GM18951 (cell line): ENCODE data around the gene HORMAD2.

Source experiments
- POLR2A ChIP-seq: IDR thresholded peaks from 4 replicates; pipeline ENCODE4 v1.6.1; 2011; ENCODE audit warnings: mild to moderate bottlenecking; ENCODE audit not compliant: insufficient read length, insufficient read depth; ENCODE audit errors: extremely low read depth
- in situ Hi-C: fragments of 300-500 bp; cut with MboI; formaldehyde crosslinking; loops from one replicate; pipeline ENCODE4 v1.12.0; 2022; ENCODE audit warnings: low sequenced_read_pairs, mixed read lengths, inconsistent platforms; ENCODE audit not compliant: unreplicated experiment

The HORMAD2 gene

DNA sequence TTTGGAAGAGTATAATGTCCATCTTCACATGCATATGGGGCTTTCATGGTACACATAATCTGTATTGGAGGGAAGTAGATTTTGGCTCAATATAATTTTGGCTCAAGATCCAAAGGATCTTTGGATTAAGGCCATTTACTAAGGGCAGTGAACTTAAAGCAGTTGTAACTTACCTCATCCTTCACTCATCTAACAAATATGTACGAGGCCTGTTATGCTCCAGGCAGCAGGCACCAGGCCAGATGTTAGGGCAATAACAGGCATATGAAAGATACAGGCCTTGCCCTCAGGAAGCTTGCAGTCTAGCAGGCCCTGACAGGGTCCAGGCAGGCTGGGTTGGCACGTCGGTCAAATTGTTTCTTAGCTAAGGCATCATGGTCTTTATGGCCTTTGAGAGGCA lies 121.7 kb downstream of the HORMAD2 start:
- in situ Hi-C loops: no loop called here
- no peak for TF ChIP-seq POLR2A

DNA sequence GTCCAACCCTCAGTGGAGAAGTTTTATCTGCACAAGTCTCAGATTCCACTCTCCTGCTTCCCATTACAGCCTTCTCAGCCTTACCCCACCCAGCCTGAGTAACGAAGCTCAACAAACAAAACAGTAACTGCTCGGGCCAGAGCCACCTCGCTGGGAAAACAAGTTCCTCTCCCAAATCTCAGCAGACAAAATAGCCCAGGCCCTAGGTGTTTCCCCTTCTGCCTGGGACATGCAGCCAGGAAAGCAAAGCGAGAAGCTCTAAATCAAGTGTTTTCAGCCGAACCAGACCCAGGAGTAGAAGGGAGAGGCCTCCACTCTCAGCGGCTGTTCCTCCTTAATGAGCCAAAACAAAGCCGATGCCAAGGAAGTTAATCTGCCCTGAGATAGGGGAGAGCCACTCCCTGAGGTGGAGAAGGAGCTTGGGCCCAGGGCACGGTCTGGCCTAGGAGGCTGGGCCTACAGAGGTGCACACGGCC lies 122.3 kb downstream of the HORMAD2 start:
- in situ Hi-C loops: no loop called here

DNA sequence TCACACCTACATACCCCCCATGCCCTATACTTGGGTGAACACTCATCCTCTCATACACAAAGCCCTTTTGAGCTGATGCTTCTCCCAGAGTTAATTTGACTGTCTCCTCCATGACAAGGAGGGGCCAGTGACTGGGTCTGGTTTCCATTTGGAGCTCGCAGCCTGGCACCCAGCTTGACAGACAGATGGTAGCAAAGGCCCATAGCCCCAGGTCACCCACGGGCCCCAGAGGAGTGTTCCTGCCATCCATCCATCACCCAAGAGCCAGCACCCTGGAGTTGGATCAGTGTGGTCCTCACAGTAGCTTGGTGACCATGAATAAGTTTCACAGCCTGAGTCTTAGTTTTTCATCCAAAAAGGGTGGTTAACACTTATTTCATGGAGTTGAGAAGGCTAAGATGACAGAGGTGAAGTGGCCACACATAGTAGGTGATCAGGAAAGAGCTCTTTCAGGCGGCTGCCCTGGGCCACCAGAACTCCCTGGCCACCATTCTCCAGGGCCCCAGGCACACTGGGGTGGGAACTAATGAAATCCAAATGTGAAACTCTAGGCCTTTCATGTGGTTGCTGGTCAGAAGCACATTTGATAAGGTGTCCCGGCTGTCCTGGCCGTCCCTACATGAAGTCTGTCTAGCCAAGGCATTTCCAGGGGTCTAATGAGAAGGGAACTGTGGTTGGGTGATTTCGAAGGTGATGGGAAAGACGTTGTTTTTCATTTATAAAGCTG lies 123.9 kb downstream of the HORMAD2 start:
- in situ Hi-C loops: no loop called here
- TF ChIP-seq POLR2A: no peak

More for the DNA sequence above, 122.3 kb downstream of the HORMAD2 start:
- TF ChIP-seq POLR2A: no peak

DNA sequence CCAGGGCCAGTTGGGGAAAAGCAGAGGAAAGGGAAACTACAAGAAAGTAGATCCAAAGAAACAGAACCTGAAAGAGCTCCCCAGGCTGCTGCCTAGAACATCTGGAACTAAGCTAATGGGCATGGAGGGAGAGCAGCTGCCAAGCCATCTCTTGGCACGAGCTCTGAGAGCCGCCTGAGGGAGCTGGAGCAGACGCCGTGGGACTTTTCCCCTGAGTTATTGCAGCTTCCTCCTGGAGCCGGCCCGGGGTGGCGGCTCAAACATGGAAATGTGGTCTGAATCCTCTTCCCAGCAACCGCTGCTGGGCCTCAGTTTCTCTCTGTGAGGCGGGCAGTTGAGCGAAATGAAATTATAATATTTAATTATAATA lies 124.5 kb downstream of the HORMAD2 start:
- in situ Hi-C loops: no loop called here
- no peak for TF ChIP-seq POLR2A

DNA sequence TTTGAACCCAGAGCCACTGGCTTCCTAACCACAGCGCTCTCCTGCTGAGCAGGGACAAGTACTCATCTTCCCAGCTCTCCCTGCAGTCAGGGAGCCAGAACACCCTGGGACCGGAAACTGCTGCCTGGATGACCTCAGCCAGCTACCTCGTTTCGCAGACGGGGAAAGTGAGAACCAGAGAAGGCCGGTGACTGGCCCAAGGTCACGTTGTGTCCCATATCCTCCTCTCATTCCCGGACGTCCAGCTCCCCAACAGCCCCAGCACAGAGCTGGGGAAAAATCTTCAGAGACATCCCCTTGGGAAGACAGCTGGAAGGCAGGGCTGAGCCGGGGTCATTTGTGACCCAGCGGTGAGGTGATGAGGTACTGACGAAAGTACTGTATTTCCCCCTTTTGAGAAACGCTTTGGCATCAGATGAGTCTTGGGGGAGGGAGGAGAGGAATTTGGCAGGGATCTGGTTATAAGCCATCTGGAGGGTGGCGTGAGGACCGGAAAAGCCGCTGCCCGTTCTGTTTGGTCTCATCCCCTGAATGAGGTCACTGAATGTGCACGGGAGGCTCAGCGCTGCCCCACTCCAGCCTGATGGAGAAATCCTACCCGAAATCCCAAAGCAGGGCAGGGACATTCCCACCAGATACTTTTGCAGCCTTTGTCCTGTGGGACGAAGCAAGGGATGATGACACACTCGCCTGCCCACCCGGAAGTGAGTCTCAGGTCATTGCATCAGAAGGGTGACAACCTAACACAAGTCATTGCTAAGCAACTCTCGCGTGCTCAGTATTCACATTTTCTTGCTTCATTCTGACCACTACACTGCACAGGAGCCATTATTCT lies 125.2 kb downstream of the HORMAD2 start:
- TF ChIP-seq POLR2A: no peak
- in situ Hi-C loops: no loop called here

DNA sequence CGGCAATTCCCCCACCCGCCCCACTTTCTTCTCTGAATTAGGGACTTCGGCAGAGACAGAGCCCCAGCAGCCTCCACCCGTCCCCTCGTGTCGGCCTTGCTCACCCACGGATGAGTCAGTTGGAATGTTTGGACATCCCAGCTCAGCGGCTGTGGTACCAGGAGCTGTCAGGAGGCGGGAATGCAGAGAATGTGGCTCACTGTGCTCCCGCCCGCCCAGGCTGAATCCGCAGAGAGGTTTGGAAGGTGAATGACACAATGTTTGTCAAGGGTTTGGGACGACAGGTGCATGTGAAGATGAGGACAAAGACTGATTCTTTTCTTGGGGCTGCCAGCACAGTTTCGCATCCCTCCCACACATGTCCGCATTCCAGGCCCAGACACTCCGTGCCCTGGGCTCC lies 126.7 kb downstream of the HORMAD2 start:
- no peak for TF ChIP-seq POLR2A
- in situ Hi-C loops: no loop called here

DNA sequence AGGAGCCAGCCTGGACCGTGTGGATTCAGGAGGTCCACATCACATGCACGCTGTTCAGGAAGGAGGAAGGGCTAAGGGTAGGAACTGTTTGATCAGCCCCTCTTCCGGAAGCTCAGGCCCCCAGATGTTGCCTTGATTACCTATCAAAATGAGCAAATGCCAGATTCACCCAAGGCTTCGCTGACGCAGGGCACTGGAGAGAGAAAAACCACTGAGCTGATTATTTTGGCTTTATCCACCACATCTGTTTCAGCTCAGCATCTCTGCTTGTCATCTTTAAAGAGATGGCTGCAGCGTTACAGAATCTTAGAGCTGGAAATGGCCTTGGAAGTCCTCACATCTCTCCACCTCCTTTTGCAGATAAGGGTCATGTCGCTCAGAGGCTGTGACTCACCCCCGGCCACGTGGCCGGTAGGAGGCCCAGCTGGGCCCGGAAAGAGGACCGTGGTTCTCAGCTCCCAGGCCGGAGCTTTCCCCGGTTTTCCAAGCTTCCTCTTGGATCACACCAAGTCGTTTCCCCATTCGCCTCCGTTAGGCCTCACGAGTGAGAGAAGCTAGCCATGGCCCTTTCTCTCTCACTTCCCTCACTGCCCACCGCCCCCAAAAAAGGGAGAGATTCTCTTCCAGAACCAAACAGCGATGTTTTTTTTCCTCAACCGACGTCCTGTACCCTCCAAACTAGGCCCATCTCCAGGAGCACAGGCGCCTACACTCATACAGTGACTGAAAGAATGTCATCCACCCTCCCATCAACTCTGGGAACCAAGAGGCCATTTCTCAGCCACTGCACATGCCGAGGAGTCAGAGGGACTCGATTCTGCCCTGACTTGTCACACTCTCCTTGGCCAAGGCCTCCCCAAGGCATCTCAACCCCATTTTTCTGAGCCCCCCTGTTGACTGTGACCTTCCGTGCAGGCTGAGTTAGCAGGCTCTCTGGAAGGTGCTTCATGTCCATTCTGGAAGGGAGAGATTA lies 128.7 kb downstream of the HORMAD2 start:
- in situ Hi-C loops: no loop called here
- TF ChIP-seq POLR2A: no peak

DNA sequence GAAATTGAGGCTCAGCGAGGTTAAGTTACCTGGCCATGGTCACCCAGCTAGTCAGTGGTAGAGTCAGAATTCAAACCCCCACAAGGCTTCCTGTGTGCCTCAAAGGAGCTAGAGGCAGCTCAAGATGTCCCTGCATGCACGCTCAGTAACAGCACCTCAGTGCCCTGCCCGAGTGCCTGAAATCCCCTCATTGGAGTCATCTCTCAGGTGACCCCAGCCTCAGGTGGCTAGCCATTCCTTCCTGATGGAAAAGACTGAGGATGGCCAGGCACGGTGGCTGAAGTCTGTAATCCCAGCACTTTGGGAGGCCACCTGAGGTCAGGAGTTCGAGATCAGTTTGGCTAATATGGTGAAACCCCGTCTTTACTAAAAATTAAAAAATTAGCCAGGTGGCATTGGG lies 129.4 kb downstream of the HORMAD2 start:
- TF ChIP-seq POLR2A: no peak
- in situ Hi-C loops: no loop called here

DNA sequence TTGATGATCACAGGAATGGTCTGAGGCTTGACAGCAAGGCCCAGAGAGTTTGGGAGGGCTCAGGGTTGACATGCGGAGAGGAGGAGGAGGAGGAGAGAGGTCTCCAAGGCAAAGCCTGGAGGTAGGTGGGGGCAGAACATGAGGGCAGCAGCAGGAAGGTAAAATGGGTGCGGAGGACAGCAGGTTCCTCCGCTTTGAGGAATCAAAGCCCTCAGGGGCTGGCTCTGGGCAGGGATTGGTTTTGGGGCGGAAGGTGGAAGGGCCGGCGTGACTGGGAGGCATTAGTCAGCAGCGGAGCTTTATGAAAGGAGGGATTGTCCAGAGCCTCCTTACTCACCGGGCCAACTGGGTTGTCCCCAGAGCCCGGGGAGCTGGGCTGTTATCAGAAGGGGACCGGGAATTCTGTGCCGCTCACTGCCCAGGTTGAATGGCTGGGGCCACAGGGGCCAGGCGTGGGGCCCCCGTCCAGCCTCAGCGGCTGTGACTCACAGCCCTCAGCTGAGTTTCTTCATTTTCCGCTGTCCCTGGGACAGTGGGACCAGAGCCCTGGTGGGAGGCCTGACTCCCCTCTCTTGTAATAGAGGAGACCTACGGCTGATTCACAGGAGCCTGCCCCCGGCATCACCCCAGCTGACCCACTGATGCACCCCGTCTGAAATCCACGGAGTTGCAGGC lies 130.1 kb downstream of the HORMAD2 start:
- TF ChIP-seq POLR2A: no peak
- in situ Hi-C loops: no loop called here

DNA sequence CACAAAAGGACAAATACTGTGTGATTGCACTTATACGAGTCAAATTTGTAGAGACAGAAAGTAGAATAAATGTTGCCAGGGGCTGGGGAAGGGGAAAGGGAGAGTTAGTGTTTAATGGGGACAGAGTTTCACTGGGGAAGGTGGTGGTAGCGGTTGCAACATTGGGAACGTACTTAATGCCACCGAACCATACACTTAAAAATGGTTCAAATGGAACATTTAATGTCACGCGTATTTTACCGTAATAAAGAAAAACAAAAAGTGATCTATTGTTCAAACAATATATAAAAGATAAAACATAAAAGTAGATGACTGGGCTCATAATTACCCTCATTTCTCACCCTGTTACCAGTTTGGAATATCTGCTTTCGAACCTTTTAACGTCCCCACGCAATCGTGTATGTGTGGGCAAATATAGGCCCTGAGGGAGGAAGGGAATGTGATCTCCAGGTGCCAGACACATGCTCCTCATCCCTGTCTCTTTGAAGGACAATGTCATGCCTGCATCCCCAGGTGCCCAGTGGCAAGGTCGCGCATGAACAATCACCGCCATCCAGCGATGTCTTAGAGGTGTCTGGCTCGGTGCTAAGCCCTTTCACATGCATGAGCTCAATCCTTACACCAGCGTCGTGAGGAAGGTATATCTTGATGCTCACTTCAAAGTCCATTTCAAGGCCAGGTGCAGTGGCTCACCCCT lies 131.0 kb downstream of the HORMAD2 start:
- in situ Hi-C loops: no loop called here
- TF ChIP-seq POLR2A: no peak

DNA sequence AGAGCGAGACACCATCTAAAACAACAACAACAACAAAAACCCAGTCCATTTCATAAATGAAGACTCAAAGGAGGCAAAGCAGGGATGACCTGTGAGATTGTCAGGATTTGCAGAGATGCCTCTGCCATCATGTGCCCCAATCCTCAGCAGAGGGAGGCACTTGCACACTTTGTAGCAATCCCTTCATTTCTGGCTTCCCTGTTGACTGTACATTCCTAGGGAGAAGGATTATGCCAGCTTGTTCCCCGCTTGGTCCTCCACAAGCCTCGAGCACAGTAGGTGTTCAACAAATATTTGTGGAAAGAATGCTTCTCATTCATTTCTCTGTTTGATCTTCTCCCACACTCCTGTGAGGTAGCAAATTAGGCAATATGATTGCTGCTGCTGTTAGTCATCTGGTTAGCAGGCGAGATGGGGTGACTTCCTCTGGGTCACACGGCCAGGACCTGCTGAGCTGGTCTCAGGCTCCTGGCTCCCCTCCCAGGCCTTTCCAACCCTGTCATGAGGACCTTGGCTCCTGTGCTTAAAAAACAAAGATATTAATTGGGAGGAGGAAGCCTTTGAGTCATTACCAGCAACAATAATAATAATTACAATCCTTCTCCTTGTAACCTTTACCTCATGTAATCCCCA lies 132.2 kb downstream of the HORMAD2 start:
- in situ Hi-C loops: no loop called here
- TF ChIP-seq POLR2A: no peak

DNA sequence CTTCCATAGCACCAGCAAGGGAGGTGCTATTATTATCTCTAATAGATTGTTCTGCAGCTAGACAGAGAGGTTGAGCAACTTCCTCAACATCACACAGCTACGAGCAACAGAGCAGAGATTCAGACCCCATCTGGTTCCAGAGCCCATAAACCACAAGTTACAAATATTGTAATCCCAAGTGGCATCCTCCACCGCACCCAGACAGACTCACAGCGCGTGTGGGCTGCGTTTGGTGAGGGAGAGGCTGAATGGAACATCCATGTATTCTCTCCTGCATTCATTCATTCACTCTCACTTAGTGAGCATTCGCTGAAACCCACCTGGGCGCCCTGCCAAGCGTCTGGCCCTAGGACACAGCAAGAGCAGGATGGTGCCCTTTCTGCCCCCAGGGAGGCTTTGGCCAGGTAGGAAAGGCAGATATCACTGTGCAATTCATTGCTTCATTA lies 132.8 kb downstream of the HORMAD2 start:
- TF ChIP-seq POLR2A: no peak
- in situ Hi-C loops: no loop called here
